H9 (cell line): ENCODE results near the gene POC1B. TPM values are rescaled to one million over a fixed set of nuclear protein-coding genes. Genes with fewer than 3 reads are reported as not detected.
A peak's percentile ranks its signal among the peaks of the same experiment; 100 is the strongest.

Source experiments
- DNase-seq: peaks from one replicate; pipeline ENCODE4 v3.0.0-alpha.2; 2017
- H2AFZ ChIP-seq: one replicate; pipeline ENCODE4 v1.6.1; 2013; ENCODE audit warnings: mild to moderate bottlenecking, low read length, control low read depth, moderate library complexity
- H2AK5ac ChIP-seq: 2 replicates; pipeline ENCODE4 v1.6.1; 2013; ENCODE audit warnings: low read length, control low read depth, mixed read lengths; ENCODE audit not compliant: insufficient read length
- H2BK120ac ChIP-seq: one replicate; pipeline ENCODE4 v1.6.1; 2013; ENCODE audit warnings: low read depth, mild to moderate bottlenecking, low read length, control low read depth, inconsistent platforms; ENCODE audit not compliant: poor library complexity, severe bottlenecking
- H2BK12ac ChIP-seq: 2 replicates; pipeline ENCODE4 v1.6.1; 2013; ENCODE audit warnings: low read length, control low read depth, mixed read lengths, low read depth; ENCODE audit not compliant: insufficient read length
- H2BK15ac ChIP-seq: 2 replicates; pipeline ENCODE4 v1.6.1; 2013; ENCODE audit warnings: low read depth, low read length, control low read depth
- H2BK20ac ChIP-seq: one replicate; pipeline ENCODE4 v1.6.1; 2013; ENCODE audit warnings: low read depth, mild to moderate bottlenecking, low read length, control low read depth, inconsistent platforms; ENCODE audit not compliant: poor library complexity, severe bottlenecking
- H2BK5ac ChIP-seq: 2 replicates; pipeline ENCODE4 v1.6.1; 2013; ENCODE audit warnings: low read length, control low read depth, mixed read lengths; ENCODE audit not compliant: insufficient read length
- H3K14ac ChIP-seq: 2 replicates; pipeline ENCODE4 v1.6.1; 2013; ENCODE audit warnings: low read length, control low read depth; ENCODE audit not compliant: insufficient read depth
- H3K18ac ChIP-seq: 2 replicates; pipeline ENCODE4 v1.6.1; 2013; ENCODE audit warnings: low read depth, mild to moderate bottlenecking, mixed read lengths, low read length, control low read depth; ENCODE audit not compliant: insufficient read length
- H3K23ac ChIP-seq: 2 replicates; pipeline ENCODE4 v1.6.1; 2013; ENCODE audit warnings: low read length, control low read depth, mixed read lengths, low read depth; ENCODE audit not compliant: insufficient read length
- H3K23me2 ChIP-seq: 2 replicates; pipeline ENCODE4 v1.6.1; 2013; ENCODE audit warnings: low read depth, mild to moderate bottlenecking, mixed read lengths, low read length, control low read depth; ENCODE audit not compliant: insufficient read length, poor library complexity, severe bottlenecking
- H3K27ac ChIP-seq: 2 replicates; pipeline ENCODE4 v1.5.1; 2013; ENCODE audit warnings: low read length, control low read depth, mixed read lengths, low read depth; ENCODE audit not compliant: insufficient read length
- H3K27me3 ChIP-seq: 2 replicates; pipeline ENCODE4 v1.6.1; 2013; ENCODE audit warnings: low read length, control low read depth, inconsistent platforms; ENCODE audit not compliant: insufficient read depth
- H3K4ac ChIP-seq: 2 replicates; pipeline ENCODE4 v1.6.1; 2013; ENCODE audit warnings: low read depth, mild to moderate bottlenecking, control low read depth, inconsistent platforms, low read length, moderate library complexity
- H3K4me1 ChIP-seq: 2 replicates; pipeline ENCODE4 v1.6.1; 2013; ENCODE audit warnings: low read length, control low read depth, inconsistent platforms; ENCODE audit not compliant: insufficient read depth
- H3K4me2 ChIP-seq: 2 replicates; pipeline ENCODE4 v1.6.1; 2013; ENCODE audit warnings: low read length, control low read depth, mixed read lengths; ENCODE audit not compliant: insufficient read length, insufficient read depth
- H3K56ac ChIP-seq: 2 replicates; pipeline ENCODE4 v1.6.1; 2013; ENCODE audit warnings: low read depth, mild to moderate bottlenecking, mixed read lengths, low read length, control low read depth; ENCODE audit not compliant: insufficient read length
- H3K79me1 ChIP-seq: 2 replicates; pipeline ENCODE4 v1.6.1; 2013; ENCODE audit warnings: low read depth, mild to moderate bottlenecking, moderate library complexity, low read length, control low read depth, inconsistent platforms; ENCODE audit not compliant: insufficient read depth, poor library complexity, severe bottlenecking
- H3K79me2 ChIP-seq: 2 replicates; pipeline ENCODE4 v1.6.1; 2013; ENCODE audit warnings: low read length, control low read depth, inconsistent platforms; ENCODE audit not compliant: insufficient read depth
- H3K9ac ChIP-seq: 2 replicates; pipeline ENCODE4 v1.6.1; 2013; ENCODE audit warnings: low read length, control low read depth, mixed read lengths; ENCODE audit not compliant: insufficient read length; ENCODE audit errors: extremely low read depth
- H3K9me3 ChIP-seq: one replicate; pipeline ENCODE4 v1.6.1; 2013; ENCODE audit warnings: low read depth, low read length, inconsistent platforms; ENCODE audit not compliant: control insufficient read depth
- H3T11ph ChIP-seq: one replicate; pipeline ENCODE4 v1.6.1; 2013; ENCODE audit warnings: mild to moderate bottlenecking, low read length, control low read depth, inconsistent platforms
- H4K20me1 ChIP-seq: one replicate; pipeline ENCODE4 v1.6.1; 2013; ENCODE audit not compliant: control insufficient read depth, insufficient read length, insufficient read depth
- H4K5ac ChIP-seq: 2 replicates; pipeline ENCODE4 v1.6.1; 2013; ENCODE audit warnings: low read depth, mild to moderate bottlenecking, mixed read lengths, low read length, control low read depth; ENCODE audit not compliant: insufficient read length
- H4K8ac ChIP-seq: replicated peaks from 2 replicates; pipeline ENCODE4 v1.6.1; 2013; ENCODE audit warnings: low read length, control low read depth, mixed read lengths, low read depth; ENCODE audit not compliant: insufficient read length
- H4K91ac ChIP-seq: 2 replicates; pipeline ENCODE4 v1.6.1; 2013; ENCODE audit warnings: low read depth, mild to moderate bottlenecking, moderate library complexity, mixed read lengths, low read length, control low read depth; ENCODE audit not compliant: insufficient read length
- H3K27ac Mint-ChIP-seq, 3 experiments: 2 replicates in 2 of 3; 3 replicates in 1 of 3; pipeline ENCODE4 v1.8.0; 2020 to 2021; ENCODE audit warnings: mixed read lengths in 3 of 3, mild to moderate bottlenecking in 1 of 3, moderate library complexity in 1 of 3
- H3K27me3 Mint-ChIP-seq: 2 replicates; pipeline ENCODE4 v1.8.0; 2021; ENCODE audit warnings: low read depth, mild to moderate bottlenecking, moderate library complexity, mixed read lengths
- H3K36me3 Mint-ChIP-seq, 3 experiments: 2 replicates in 2 of 3; 3 replicates in 1 of 3; pipeline ENCODE4 v1.8.0; 2020 to 2021; ENCODE audit warnings: low read depth in 3 of 3, mixed read lengths in 3 of 3; ENCODE audit not compliant: insufficient read depth in 1 of 3
- H3K4me1 Mint-ChIP-seq, 2 experiments: 2 replicates each; pipeline ENCODE4 v1.8.0; 2020; ENCODE audit warnings: mixed read lengths in 2 of 2
- H3K4me3 Mint-ChIP-seq, 2 experiments: 2 replicates in 1 of 2; 3 replicates in 1 of 2; pipeline ENCODE4 v1.8.0; 2020 to 2021; ENCODE audit warnings: mild to moderate bottlenecking in 2 of 2, mixed read lengths in 2 of 2, moderate library complexity in 1 of 2
- H3K9me3 Mint-ChIP-seq, 2 experiments: 2 replicates in 1 of 2; 3 replicates in 1 of 2; pipeline ENCODE4 v1.8.0; 2020; ENCODE audit warnings: mild to moderate bottlenecking in 2 of 2, mixed read lengths in 2 of 2, moderate library complexity in 1 of 2
- WGBS: extraction: QIAGEN DNeasy Blood & Tissue Kit; methylation state at CpG from one replicate; pipeline ENCODE4 v1.1.7; 2013; ENCODE audit warnings: missing lambda C conversion rate, low lambda C conversion rate, mixed read lengths; ENCODE audit not compliant: insufficient read length; ENCODE audit errors: extremely low coverage; 5-methylcytosine and 5-hydroxymethylcytosine counted together
- total RNA-seq: library from RNA; stranded (reverse); gene quantifications from 2 replicates; pipeline ENCODE4 v1.2.1, GENCODE V29; 2021
- TF ChIP-seq, protein P1 (sequence below): fragments of 200-600 bp; sonication (generic); conservative IDR thresholded peaks from 3 replicates; pipeline ENCODE4 v1.8.0; 2021; ENCODE audit warnings: antibody characterized with exemption, mild to moderate bottlenecking

Gene POC1B
- total RNA-seq, 1 experiment from 2014 or later: 12.5 TPM

- no peaks in the 10 kb centered on the region for H3K4me1 ChIP-seq
- H3K79me2 ChIP-seq: no peaks in the 10 kb centered on the region
- no peak overlapping the region for H3T11ph ChIP-seq
- H3K79me1 ChIP-seq: no peaks in the 10 kb centered on the region
- H2BK15ac ChIP-seq: no peak overlapping the region
- no peaks in the 10 kb centered on the region for H3K9me3 ChIP-seq
- no peak overlapping the region for H4K8ac ChIP-seq
- no peak overlapping the region for H2AFZ ChIP-seq
- TF ChIP-seq, protein P1, sequence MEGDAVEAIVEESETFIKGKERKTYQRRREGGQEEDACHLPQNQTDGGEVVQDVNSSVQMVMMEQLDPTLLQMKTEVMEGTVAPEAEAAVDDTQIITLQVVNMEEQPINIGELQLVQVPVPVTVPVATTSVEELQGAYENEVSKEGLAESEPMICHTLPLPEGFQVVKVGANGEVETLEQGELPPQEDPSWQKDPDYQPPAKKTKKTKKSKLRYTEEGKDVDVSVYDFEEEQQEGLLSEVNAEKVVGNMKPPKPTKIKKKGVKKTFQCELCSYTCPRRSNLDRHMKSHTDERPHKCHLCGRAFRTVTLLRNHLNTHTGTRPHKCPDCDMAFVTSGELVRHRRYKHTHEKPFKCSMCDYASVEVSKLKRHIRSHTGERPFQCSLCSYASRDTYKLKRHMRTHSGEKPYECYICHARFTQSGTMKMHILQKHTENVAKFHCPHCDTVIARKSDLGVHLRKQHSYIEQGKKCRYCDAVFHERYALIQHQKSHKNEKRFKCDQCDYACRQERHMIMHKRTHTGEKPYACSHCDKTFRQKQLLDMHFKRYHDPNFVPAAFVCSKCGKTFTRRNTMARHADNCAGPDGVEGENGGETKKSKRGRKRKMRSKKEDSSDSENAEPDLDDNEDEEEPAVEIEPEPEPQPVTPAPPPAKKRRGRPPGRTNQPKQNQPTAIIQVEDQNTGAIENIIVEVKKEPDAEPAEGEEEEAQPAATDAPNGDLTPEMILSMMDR: no peak
- H2BK12ac ChIP-seq: no peak overlapping the region
- no peaks in the 10 kb centered on the region for H4K20me1 ChIP-seq
- H3K27ac ChIP-seq: no peak overlapping the region
- Mint-ChIP-seq H3K9me3 (0 out of 5 replicates have a peak, but pooled peaks cover 0 to 3% of the 10 kb centered on the region in 2 experiments), H3K27ac (peak overlapping the region in 1 of 3 experiments; percentile 8; a peak in 1 of 7 replicates), H3K36me3 (peaks cover 3 to 4% (median 3%) of the 10 kb centered on the region in 3 experiments; a peak in 4 of 7 replicates), H3K4me3 (no peak overlapping the region), H3K4me1 (peaks cover 6 to 8% of the 10 kb centered on the region in 2 experiments; a peak in 3 of 4 replicates), H3K27me3 (no peaks in the 10 kb centered on the region)
- no CpG with 5 or more reads among the region's 4 CpGs for WGBS
- H3K4me2 ChIP-seq: no peak overlapping the region
- no peak overlapping the region for H4K5ac ChIP-seq
- H2BK120ac ChIP-seq: no peak overlapping the region
- H3K18ac ChIP-seq: no peak overlapping the region
- no peak overlapping the region for H3K4ac ChIP-seq
- no peaks in the 10 kb centered on the region for H3K23me2 ChIP-seq
- no peak overlapping the region for H2AK5ac ChIP-seq
- H3K56ac ChIP-seq: no peak overlapping the region
- H2BK20ac ChIP-seq: no peak overlapping the region
- no peak overlapping the region for H3K9ac ChIP-seq
- no peak overlapping the region for H4K91ac ChIP-seq
- H3K27me3 ChIP-seq: no peaks in the 10 kb centered on the region
- H3K14ac ChIP-seq: no peak overlapping the region
- H3K23ac ChIP-seq: no peak overlapping the region
- DNase-seq: no peak
- H2BK5ac ChIP-seq: no peak overlapping the region
Measured at GRCh38 chr12:89497005-89497404, 28.8 kb downstream of the POC1B start.
